A549 (cell line): ENCODE results near the gene NOP9.

Experiments used
- CEBPB ChIP-seq, 2 experiments: fragments of >200 bp in 1 of 2; sonication (Bioruptor Twin) in 1 of 2; formaldehyde crosslinking in 1 of 2; IDR thresholded peaks; 2 replicates each; pipeline ENCODE4 v1.6.1; 2012 to 2016
- EHMT2 ChIP-seq: fragments of 200-600 bp; sonication (generic); IDR thresholded peaks from 2 replicates; pipeline ENCODE4 v1.6.1; 2016; ENCODE audit warnings: antibody characterized with exemption, low read depth, mild to moderate bottlenecking, moderate library complexity
- EP300 ChIP-seq, 2 experiments: fragments of >200 bp; sonication (Bioruptor Twin); formaldehyde crosslinking; IDR thresholded peaks; 2 replicates in 1 of 2; 3 replicates in 1 of 2; pipeline ENCODE4 v1.6.1; 2016 to 2017
- POLR2A ChIP-seq: IDR thresholded peaks from 2 replicates; pipeline ENCODE4 v1.6.1; 2012; ENCODE audit warnings: mild to moderate bottlenecking, low read length
- RAD21 ChIP-seq, 2 experiments: fragments of >200 bp in 1 of 2; sonication (Bioruptor Twin) in 1 of 2; formaldehyde crosslinking in 1 of 2; IDR thresholded peaks in 1 of 2; conservative IDR thresholded peaks in 1 of 2; 2 replicates in 1 of 2; 3 replicates in 1 of 2; pipeline ENCODE4 v1.6.1; 2012 to 2018; ENCODE audit warnings: inconsistent platforms in 1 of 2
- TF ChIP-seq, protein P1 (sequence below): fragments of >200 bp; sonication (Bioruptor Twin); formaldehyde crosslinking; IDR thresholded peaks from 3 replicates; pipeline ENCODE4 v1.5.1; 2016

DNA sequence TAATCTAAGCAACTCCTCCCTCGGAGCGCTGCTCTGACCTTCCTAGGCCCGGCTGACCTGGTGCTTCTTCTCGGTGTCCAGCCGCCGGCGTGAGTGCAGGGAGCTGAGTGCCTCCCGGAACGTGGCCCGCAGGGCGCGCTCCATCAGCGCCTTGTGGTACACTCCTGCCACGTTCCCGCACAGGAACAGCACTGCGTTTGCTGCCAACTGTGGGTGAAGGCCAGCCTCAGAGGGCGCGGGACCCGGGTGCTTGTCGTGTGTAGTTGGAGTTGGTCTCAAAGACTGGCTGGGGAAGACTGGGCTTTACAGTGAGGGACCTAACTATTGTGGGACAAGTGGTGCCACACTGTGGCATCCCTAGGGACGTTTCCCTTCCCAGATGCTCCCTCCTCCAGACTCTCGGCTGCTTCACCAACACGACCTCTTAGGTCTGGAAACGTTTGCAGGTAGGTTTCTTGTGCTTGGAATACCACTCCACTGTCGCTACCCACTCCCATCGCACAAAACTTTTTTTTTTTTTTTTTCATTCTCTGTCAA, 32.1 kb downstream of the NOP9 start:
- no peak for TF ChIP-seq POLR2A
- no peak for TF ChIP-seq CEBPB (IDR thresholded peaks at IDR 0.05)
- TF ChIP-seq, protein P1, sequence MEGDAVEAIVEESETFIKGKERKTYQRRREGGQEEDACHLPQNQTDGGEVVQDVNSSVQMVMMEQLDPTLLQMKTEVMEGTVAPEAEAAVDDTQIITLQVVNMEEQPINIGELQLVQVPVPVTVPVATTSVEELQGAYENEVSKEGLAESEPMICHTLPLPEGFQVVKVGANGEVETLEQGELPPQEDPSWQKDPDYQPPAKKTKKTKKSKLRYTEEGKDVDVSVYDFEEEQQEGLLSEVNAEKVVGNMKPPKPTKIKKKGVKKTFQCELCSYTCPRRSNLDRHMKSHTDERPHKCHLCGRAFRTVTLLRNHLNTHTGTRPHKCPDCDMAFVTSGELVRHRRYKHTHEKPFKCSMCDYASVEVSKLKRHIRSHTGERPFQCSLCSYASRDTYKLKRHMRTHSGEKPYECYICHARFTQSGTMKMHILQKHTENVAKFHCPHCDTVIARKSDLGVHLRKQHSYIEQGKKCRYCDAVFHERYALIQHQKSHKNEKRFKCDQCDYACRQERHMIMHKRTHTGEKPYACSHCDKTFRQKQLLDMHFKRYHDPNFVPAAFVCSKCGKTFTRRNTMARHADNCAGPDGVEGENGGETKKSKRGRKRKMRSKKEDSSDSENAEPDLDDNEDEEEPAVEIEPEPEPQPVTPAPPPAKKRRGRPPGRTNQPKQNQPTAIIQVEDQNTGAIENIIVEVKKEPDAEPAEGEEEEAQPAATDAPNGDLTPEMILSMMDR, result no peak
- no peak for TF ChIP-seq EP300 (IDR thresholded peaks at IDR 0.05)
- no peak for TF ChIP-seq EHMT2
- TF ChIP-seq RAD21 (conservative IDR thresholded peaks at IDR 0.05 in 1 of 2, IDR thresholded peaks at IDR 0.05 in 1 of 2), result no peak
